Measurements from ENCODE around the gene PPFIA1.

The PPFIA1 gene

DNA sequence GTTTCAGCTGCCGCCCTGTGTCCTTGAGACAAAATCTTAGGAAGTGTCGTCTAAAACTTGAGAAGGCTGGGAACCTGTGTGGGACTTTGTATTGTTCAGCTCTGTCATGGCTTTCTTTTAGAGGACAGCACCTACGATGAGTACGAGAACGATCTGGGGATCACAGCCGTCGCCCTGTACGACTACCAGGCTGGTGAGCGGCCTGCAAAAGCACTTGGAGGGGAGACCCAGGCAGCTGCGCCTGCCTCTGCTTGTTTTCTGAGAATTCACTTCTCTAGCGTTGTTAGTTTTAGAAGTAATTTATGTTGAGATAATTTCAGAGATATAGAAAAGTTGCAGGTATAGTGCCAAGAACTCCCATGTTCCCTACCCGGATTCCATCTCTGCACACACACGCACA, 163.0 kb downstream of the PPFIA1 start:
- no peak overlapping the region for H3K27ac ChIP-seq (replicated peaks)
- H3K4me3 ChIP-seq (replicated peaks; ENCODE audit: insufficient read depth, low read length), result no peak overlapping the region
- TF ChIP-seq POLR2AphosphoS5 (IDR thresholded peaks at IDR 0.05; ENCODE audit: low read depth) (no peak), SPI1 (IDR thresholded peaks at IDR 0.05; ENCODE audit: borderline replicate concordance, low read depth) (no peak), GABPA (IDR thresholded peaks at IDR 0.05; ENCODE audit: low read depth) (no peak)
- TF ChIP-seq, protein P1, sequence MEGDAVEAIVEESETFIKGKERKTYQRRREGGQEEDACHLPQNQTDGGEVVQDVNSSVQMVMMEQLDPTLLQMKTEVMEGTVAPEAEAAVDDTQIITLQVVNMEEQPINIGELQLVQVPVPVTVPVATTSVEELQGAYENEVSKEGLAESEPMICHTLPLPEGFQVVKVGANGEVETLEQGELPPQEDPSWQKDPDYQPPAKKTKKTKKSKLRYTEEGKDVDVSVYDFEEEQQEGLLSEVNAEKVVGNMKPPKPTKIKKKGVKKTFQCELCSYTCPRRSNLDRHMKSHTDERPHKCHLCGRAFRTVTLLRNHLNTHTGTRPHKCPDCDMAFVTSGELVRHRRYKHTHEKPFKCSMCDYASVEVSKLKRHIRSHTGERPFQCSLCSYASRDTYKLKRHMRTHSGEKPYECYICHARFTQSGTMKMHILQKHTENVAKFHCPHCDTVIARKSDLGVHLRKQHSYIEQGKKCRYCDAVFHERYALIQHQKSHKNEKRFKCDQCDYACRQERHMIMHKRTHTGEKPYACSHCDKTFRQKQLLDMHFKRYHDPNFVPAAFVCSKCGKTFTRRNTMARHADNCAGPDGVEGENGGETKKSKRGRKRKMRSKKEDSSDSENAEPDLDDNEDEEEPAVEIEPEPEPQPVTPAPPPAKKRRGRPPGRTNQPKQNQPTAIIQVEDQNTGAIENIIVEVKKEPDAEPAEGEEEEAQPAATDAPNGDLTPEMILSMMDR (IDR thresholded peaks at IDR 0.05; ENCODE audit: insufficient read depth, low read length), result no peak
- TF ChIP-seq, protein P2, sequence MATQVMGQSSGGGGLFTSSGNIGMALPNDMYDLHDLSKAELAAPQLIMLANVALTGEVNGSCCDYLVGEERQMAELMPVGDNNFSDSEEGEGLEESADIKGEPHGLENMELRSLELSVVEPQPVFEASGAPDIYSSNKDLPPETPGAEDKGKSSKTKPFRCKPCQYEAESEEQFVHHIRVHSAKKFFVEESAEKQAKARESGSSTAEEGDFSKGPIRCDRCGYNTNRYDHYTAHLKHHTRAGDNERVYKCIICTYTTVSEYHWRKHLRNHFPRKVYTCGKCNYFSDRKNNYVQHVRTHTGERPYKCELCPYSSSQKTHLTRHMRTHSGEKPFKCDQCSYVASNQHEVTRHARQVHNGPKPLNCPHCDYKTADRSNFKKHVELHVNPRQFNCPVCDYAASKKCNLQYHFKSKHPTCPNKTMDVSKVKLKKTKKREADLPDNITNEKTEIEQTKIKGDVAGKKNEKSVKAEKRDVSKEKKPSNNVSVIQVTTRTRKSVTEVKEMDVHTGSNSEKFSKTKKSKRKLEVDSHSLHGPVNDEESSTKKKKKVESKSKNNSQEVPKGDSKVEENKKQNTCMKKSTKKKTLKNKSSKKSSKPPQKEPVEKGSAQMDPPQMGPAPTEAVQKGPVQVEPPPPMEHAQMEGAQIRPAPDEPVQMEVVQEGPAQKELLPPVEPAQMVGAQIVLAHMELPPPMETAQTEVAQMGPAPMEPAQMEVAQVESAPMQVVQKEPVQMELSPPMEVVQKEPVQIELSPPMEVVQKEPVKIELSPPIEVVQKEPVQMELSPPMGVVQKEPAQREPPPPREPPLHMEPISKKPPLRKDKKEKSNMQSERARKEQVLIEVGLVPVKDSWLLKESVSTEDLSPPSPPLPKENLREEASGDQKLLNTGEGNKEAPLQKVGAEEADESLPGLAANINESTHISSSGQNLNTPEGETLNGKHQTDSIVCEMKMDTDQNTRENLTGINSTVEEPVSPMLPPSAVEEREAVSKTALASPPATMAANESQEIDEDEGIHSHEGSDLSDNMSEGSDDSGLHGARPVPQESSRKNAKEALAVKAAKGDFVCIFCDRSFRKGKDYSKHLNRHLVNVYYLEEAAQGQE (IDR thresholded peaks at IDR 0.05; ENCODE audit: insufficient replicate concordance, low read depth), result no peak
- peaks cover 14% of the 10 kb centered on the region for H3K27me3 ChIP-seq (ENCODE audit: insufficient read depth, poor library complexity, severe bottlenecking)
- no peak for DNase-seq (ENCODE audit: low read depth in 1 of 2, low spot score in 1 of 2)

Small RNA genes lying within 50 kb of the gene (microRNA-seq; reads per million reads assigned to microRNA genes)
- gene MIR548K, result 49.1 reads per million, percentile 61 among the genes with 10 or more reads in this experiment

Data from HL-60 (cell line).